Calu3 (cell line): Measurements from ENCODE around the gene OR9G4. TPM values are rescaled to one million over a fixed set of nuclear protein-coding genes. Genes with fewer than 3 reads are reported as not detected.

Source experiments
- BruUV-seq: library from RNA; stranded (reverse); fragments of 400-500 nt; replicated peaks from 2 replicates; lab custom pipeline; 2021; lab: Mats Ljungman, UMichigan
- CTCF ChIA-PET: fragments of 300-600 bp; sonication (Branson Sonifier 250); formaldehyde crosslinking; loops from one replicate; lab custom pipeline; 2022; ENCODE audit warnings: antibody characterized with exemption; lab: Charles Lee
- DNase-seq: peaks from one replicate; pipeline ENCODE4 v3.0.0; 2022
- H3K27ac Mint-ChIP-seq: one replicate; pipeline ENCODE4 v1.8.0; 2022; ENCODE audit warnings: mixed read lengths; ENCODE audit not compliant: unreplicated experiment
- H3K27me3 Mint-ChIP-seq: one replicate; pipeline ENCODE4 v1.8.0; 2022; ENCODE audit warnings: mixed read lengths; ENCODE audit not compliant: unreplicated experiment
- H3K36me3 Mint-ChIP-seq: one replicate; pipeline ENCODE4 v1.8.0; 2022; ENCODE audit warnings: mild to moderate bottlenecking, moderate library complexity, mixed read lengths; ENCODE audit not compliant: insufficient read depth, unreplicated experiment
- H3K4me1 Mint-ChIP-seq: one replicate; pipeline ENCODE4 v1.8.0; 2022; ENCODE audit warnings: mild to moderate bottlenecking, low read depth, mixed read lengths; ENCODE audit not compliant: unreplicated experiment
- H3K4me3 Mint-ChIP-seq: one replicate; pipeline ENCODE4 v1.8.0; 2022; ENCODE audit warnings: mild to moderate bottlenecking, low read depth, moderate library complexity, mixed read lengths; ENCODE audit not compliant: unreplicated experiment
- H3K9me3 Mint-ChIP-seq: one replicate; pipeline ENCODE4 v1.8.0; 2022; ENCODE audit warnings: low read depth, mixed read lengths; ENCODE audit not compliant: unreplicated experiment
- CTCF ChIP-seq: fragments of 200-600 bp; IDR thresholded peaks from one replicate; pipeline ENCODE4 v1.8.0; 2022; ENCODE audit warnings: antibody characterized with exemption; ENCODE audit not compliant: unreplicated experiment
- intact Hi-C: fragments of 100-400 bp; cut with micrococcal nuclease; formaldehyde crosslinking; loops from one replicate; pipeline ENCODE4 v1.10.0; 2022; ENCODE audit not compliant: unreplicated experiment
- total RNA-seq: library from RNA; stranded (reverse); gene quantifications from 2 replicates; pipeline ENCODE4 v1.2.3, GENCODE V29; 2022

The OR9G4 gene
- total RNA-seq, 1 experiment from 2014 or later = not detected

- Mint-ChIP-seq H3K27me3 (peaks cover 14% of the 10 kb centered on the region), H3K9me3 (no peaks in the 10 kb centered on the region), H3K4me3 (no peak overlapping the region), H3K27ac (no peak overlapping the region), H3K36me3 (no peaks in the 10 kb centered on the region), H3K4me1 (no peaks in the 10 kb centered on the region)
- BruUV-seq = no TSS peak
- intact Hi-C loops = no loop called here
- TF ChIP-seq CTCF = no peak
- DNase-seq = no peak
- CTCF ChIA-PET = no interaction called here
These were observed 8.4 kb downstream of the OR9G4 start for GRCh38 chr11:56740107-56740506.

- intact Hi-C loops = no loop called here
- TF ChIP-seq CTCF = no peak
- BruUV-seq = no TSS peak
- no peak for DNase-seq
- Mint-ChIP-seq H3K27ac (no peak overlapping the region), H3K4me1 (no peaks in the 10 kb centered on the region), H3K4me3 (no peak overlapping the region), H3K27me3 (peaks cover 12% of the 10 kb centered on the region), H3K9me3 (peaks cover 2% of the 10 kb centered on the region), H3K36me3 (no peaks in the 10 kb centered on the region)
- CTCF ChIA-PET = no interaction called here
These were observed 28.0 kb downstream of the OR9G4 start for GRCh38 chr11:56720513-56720912.

- Mint-ChIP-seq H3K4me1 (no peaks in the 10 kb centered on the region), H3K9me3 (peaks cover 3% of the 10 kb centered on the region), H3K36me3 (no peaks in the 10 kb centered on the region), H3K27ac (no peak overlapping the region), H3K27me3 (peaks cover 13% of the 10 kb centered on the region), H3K4me3 (no peak overlapping the region)
- no peak for DNase-seq
- no peak for TF ChIP-seq CTCF
- CTCF ChIA-PET = interaction anchor here (0.9 kb wide), 1 partner anchor 532 kb away, joined by 4 read pairs; no protein-coding TSS in a partner anchor
- intact Hi-C loops = loop anchor here (5.0 kb wide), 1 partner anchor 94 kb away; no protein-coding TSS in a partner anchor
- no TSS peak for BruUV-seq
These were observed 32.1 kb downstream of the OR9G4 start for GRCh38 chr11:56716379-56716854.

GRCh38 chr11:56714206-56714605, 34.3 kb downstream of the OR9G4 start:
- Mint-ChIP-seq H3K9me3 (peaks cover 6% of the 10 kb centered on the region), H3K4me3 (no peak overlapping the region), H3K27ac (no peak overlapping the region), H3K36me3 (no peaks in the 10 kb centered on the region), H3K4me1 (no peaks in the 10 kb centered on the region), H3K27me3 (peaks cover 13% of the 10 kb centered on the region)
- BruUV-seq = no TSS peak
- no peak for TF ChIP-seq CTCF
- intact Hi-C loops = no loop called here
- CTCF ChIA-PET = no interaction called here
- no peak for DNase-seq
